Measurements from ENCODE around the gene RTL10.

GRCh38 chr22:19892925-19893324 lies 38.3 kb upstream of the RTL10 start:
- TF ChIP-seq POLR2A (IDR thresholded peaks at IDR 0.05) = no peak
- no peak for TF ChIP-seq CTCF (IDR thresholded peaks at IDR 0.05)
